ENCODE results near the gene YIF1A.

Gene YIF1A

GRCh38 chr11:66288671-66289547 lies at the start of gene YIF1A:
Gene YIF1A, minus strand, starts transcription at chr11:66289143. Its CDS starts 158 bp downstream, at chr11:66288985.
- DNase-seq = peak; percentile 99

- no peak for DNase-seq
Measured at GRCh38 chr11:66337103-66337899, 48.4 kb upstream of the YIF1A start.

GRCh38 chr11:66336234-66337102 lies 47.5 kb upstream of the YIF1A start, which contains the start of gene RIN1:
Gene RIN1, minus strand, starts transcription at chr11:66336434. Its CDS starts 32 bp downstream, at chr11:66336402.
- peak; percentile 75 for DNase-seq

- no peak for DNase-seq
Measured at GRCh38 chr11:66335531-66336233, 46.7 kb upstream of the YIF1A start.

GRCh38 chr11:66334605-66335442 lies 45.9 kb upstream of the YIF1A start:
- DNase-seq = peak; percentile 59

- DNase-seq = no peak
Measured at GRCh38 chr11:66333896-66334604, 45.1 kb upstream of the YIF1A start.

- no peak for DNase-seq
Measured at GRCh38 chr11:66333220-66333877, 44.4 kb upstream of the YIF1A start.

GRCh38 chr11:66332371-66333219 lies 43.7 kb upstream of the YIF1A start:
- no peak for DNase-seq

GRCh38 chr11:66331542-66332370 lies 42.8 kb upstream of the YIF1A start:
- no peak for DNase-seq

- no peak for DNase-seq
Measured at GRCh38 chr11:66330931-66331330, 42.0 kb upstream of the YIF1A start.

- no peak for DNase-seq
Measured at GRCh38 chr11:66329165-66329673, 40.3 kb upstream of the YIF1A start.

- peak; percentile 64 for DNase-seq
Measured at GRCh38 chr11:66328302-66329144, 39.6 kb upstream of the YIF1A start.

- DNase-seq = no peak
Measured at GRCh38 chr11:66328031-66328301, 39.0 kb upstream of the YIF1A start.

- no peak for DNase-seq
Measured at GRCh38 chr11:66327171-66328030, 38.5 kb upstream of the YIF1A start.

- no peak for DNase-seq
Measured at GRCh38 chr11:66326261-66327111, 37.5 kb upstream of the YIF1A start.
